Middle frontal gyrus (tissue), 1 donor: ENCODE data around the gene AP2A1.

Source experiments
- DNase-seq: peaks from one replicate; pipeline ENCODE4 v3.0.0-alpha.2; 2015; ENCODE audit warnings: low spot score; ENCODE audit errors: extremely low spot score

AP2A1 gene

DNA sequence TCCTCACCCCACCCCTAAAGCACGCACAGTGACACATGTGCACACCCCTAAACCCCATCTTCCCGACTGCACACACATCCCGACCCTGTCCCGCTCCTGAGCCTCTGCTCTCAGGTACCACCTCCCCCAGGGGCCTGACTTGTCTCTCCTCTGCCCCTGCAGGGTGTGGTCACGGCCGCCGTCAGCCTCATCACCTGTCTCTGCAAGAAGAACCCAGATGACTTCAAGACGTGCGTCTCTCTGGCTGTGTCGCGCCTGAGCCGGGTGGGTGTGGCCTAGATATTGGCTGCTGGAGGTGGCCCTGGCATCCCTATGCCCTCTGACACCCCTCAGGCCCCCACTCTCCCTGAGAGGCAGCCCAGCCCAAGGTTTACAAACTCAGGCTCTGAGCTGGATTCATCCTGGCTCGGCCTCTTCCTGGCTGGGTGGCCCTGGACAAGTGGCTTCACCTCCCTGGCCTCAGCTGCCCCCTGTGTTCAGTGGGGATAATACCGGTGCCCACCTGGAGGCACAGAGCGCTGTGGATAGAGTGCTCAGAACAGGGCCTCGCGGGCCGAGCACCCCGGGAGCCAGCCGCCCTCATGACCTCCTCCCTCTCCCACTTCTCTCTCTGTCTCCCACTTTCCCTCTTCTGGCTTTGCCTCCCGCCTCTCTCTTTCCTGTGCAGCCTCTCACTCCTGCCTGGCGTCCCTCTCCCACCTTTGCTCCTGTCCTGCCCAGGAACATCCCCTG, 26.2 kb downstream of the AP2A1 start:
- DNase-seq, result no peak

DNA sequence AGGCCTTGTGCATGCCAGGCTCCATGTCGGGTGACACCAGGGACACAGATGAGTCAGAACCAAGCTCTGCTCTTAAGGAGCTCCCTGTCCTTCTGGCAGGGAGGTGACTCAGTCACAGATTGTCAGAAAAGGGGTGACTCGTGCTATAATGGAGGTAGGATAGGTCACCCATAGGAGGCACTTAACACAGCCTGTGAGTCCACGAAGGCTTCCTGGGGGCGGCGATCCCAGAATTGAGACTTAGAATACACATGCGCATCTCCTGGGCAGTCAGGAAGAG, 26.7 kb downstream of the AP2A1 start:
- DNase-seq, result no peak

DNA sequence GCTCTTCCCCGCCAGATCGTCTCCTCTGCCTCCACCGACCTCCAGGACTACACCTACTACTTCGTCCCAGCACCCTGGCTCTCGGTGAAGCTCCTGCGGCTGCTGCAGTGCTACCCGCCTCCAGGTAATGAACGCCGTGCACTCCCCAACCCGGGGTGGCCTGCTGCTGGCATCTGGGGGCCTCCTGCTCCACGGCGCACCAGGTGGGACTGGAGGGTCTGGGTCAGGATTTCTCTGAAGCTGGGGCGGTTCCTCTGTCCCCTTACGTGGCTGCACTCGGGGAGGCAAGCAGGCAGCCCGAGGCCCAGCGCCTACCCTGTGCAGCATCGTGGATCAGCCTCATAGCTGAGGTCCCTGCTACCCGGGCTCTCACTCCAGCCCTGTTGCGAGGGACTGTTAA, 28.8 kb downstream of the AP2A1 start:
- no peak for DNase-seq

DNA sequence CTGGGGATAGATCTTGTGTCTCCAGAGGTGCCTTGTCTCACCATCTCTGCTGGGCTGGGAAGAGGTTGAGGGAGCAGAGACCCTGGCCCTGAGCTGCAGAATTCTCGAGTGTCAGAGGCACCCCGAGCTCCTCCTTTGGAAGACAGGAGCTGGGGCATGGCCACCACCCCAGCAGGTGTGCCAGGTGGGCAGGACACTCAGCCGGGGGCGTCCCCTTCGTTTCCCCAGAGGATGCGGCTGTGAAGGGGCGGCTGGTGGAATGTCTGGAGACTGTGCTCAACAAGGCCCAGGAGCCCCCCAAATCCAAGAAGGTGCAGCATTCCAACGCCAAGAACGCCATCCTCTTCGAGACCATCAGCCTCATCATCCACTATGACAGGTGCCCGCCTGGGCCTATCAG, 31.8 kb downstream of the AP2A1 start:
- DNase-seq, result no peak

DNA sequence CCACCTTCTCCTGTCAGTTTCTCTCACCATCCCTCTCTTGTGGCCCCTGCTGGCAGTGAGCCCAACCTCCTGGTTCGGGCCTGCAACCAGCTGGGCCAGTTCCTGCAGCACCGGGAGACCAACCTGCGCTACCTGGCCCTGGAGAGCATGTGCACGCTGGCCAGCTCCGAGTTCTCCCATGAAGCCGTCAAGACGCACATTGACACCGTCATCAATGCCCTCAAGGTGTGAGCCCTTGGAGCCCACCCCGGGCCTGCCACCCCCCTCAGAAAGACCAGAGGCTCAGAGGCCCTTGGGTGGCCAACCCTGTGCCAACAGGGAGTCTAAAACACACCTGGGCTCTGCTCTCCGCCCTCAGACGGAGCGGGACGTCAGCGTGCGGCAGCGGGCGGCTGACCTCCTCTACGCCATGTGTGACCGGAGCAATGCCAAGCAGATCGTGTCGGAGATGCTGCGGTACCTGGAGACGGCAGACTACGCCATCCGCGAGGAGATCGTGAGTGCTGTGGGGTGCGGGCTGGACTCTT, 32.5 kb downstream of the AP2A1 start:
- DNase-seq, result no peak

DNA sequence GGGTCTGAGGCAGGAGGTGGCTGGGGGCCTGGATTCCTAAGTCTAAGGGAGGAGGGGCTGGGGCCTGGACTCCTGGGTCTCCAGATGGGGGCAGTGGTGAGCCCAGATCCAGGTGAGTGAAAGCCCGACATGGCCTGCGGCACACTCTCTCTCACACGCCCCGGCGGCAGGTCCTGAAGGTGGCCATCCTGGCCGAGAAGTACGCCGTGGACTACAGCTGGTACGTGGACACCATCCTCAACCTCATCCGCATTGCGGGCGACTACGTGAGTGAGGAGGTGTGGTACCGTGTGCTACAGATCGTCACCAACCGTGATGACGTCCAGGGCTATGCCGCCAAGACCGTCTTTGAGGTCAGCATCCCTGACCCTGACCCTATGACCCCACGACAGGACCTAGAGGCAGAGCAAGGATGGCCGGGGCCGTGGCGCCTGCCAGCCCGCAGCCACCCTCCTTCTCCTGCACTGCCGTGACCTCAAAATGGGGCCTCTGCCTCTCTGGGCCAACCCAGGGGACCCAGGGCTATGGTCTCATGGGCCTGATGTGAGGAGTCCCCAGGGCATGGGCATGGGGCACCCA, 33.1 kb downstream of the AP2A1 start:
- DNase-seq, result no peak

DNA sequence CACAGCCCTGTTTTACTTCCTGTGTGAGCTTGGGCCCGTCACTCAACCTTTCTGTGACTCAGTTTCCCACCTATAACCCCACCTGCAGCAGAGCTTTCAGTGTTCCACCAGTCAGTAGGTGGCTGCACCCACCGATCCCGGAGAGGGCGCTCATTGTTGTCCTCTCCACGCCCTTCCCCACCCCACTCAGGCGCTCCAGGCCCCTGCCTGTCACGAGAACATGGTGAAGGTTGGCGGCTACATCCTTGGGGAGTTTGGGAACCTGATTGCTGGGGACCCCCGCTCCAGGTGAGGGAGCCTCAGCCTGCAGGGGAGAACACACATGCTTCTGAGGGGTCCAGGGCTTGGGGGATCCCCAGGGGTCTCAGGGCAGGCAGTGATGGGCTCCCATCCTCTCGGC, 34.0 kb downstream of the AP2A1 start:
- DNase-seq, result no peak

DNA sequence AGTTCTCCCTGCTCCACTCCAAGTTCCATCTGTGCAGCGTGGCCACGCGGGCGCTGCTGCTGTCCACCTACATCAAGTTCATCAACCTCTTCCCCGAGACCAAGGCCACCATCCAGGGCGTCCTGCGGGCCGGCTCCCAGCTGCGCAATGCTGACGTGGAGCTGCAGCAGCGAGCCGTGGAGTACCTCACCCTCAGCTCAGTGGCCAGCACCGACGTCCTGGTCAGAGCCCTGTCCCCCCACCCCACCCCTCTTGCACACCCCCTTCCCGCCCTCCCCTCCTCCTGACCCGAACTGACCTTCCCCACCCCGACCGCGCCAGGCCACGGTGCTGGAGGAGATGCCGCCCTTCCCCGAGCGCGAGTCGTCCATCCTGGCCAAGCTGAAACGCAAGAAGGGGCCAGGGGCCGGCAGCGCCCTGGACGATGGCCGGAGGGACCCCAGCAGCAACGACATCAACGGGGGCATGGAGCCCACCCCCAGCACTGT, 34.6 kb downstream of the AP2A1 start:
- no peak for DNase-seq

DNA sequence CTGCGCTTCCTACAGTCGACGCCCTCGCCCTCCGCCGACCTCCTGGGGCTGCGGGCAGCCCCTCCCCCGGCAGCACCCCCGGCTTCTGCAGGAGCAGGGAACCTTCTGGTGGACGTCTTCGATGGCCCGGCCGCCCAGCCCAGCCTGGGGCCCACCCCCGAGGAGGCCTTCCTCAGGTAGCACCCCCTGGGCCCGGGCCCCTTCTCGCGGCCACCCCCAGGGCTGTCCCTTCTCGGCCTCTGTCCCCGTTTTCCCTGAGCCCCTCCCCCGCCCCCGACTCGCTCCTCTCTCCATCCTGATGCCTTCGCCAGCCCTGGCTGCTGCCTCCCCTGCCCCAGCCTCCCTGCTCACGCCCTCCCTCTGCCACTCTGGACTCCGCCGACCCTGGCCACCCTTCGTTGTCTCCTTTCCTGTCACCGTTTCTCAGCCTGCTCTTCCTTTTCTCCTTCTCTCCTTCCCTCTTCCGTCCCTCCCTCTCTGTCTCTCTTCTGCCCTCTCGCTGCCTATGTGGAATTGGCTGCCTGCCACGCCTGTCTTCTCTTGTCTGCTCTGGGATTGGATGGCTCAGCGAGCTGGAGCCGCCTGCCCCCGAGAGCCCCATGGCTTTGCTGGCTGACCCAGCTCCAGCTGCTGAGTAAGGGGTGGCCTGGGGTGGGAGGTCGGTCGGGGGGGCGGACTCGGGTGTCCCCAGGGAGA, 35.3 kb downstream of the AP2A1 start:
- DNase-seq, result peak; percentile 90

DNA sequence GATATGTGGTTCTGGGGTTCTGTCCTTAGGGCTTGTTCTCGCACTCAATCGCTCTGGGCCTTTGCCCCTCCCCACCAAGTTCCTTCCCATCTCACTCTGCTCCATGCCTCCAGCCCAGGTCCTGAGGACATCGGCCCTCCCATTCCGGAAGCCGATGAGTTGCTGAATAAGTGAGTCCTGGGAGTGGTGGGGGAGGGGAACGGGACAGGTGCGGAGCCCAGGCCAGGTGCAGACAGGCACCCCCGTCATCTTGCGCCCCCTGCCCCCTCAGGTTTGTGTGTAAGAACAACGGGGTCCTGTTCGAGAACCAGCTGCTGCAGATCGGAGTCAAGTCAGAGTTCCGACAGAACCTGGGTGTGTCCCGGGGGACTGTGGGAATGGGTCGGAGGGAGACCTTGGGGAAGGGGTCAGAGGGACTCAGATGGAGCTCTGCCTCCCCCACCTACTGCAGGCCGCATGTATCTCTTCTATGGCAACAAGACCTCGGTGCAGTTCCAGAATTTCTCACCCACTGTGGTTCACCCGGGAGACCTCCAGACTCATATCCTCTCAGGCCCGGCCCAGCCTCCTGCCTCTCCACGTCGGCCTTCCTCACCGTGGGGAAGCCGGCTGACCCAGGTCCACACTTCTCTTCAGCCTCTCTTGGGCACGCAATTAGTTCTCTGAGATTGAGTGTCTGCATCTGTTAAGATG, 36.2 kb downstream of the AP2A1 start:
- DNase-seq, result no peak

DNA sequence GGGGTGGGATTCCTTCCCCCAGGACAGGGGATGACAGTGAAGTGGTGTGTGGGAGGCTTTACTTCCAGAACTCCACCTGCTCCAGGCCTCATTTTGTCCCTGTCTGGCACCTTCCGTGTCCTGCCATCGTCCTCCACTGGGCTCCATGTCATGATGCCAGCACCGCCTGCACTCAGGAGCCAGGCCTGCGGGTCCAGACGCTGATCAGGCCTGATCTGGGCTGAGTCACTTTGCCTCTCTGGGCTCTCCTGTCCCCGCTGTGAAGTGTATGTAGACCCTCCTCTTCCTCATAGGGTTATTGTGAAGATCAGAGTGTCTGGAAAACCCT, 36.7 kb downstream of the AP2A1 start:
- DNase-seq, result no peak

DNA sequence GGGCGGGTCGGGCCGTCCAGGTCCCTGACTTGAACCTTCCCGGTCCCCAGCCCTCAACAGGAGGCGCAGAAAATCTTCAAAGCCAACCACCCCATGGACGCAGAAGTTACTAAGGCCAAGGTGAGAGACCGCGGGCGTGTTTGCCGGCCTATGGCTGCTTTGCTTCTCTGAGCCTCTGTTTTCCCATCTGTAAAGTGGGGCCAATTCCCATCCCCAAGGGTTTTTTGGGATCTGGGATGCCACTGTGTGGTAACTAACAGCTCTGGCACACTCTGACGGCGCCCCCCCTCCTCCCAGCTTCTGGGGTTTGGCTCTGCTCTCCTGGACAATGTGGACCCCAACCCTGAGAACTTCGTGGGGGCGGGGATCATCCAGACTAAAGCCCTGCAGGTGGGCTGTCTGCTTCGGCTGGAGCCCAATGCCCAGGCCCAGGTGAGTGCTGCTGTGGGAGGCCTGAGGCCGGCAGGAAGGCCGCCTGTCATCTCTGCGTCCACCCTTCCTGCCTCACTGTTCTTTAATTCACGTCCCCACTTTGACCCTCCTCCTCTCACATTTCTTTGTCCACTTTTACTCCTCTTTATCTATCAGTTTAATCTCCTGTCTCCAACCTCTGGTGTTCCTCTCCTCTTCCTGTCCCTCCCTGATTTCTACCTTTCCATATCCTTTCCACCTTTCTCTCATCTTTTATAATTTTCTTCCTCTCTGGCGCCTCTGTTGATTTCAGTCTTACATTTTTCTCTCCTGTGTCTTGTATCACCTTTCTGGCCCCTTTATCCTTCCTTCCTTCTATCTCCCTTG, 39.2 kb downstream of the AP2A1 start:
- DNase-seq, result no peak

DNA sequence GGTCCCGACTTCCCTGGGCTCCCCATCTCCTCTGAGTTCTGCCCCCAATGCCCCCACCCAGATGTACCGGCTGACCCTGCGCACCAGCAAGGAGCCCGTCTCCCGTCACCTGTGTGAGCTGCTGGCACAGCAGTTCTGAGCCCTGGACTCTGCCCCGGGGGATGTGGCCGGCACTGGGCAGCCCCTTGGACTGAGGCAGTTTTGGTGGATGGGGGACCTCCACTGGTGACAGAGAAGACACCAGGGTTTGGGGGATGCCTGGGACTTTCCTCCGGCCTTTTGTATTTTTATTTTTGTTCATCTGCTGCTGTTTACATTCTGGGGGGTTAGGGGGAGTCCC, 39.8 kb downstream of the AP2A1 start:
- DNase-seq, result no peak

DNA sequence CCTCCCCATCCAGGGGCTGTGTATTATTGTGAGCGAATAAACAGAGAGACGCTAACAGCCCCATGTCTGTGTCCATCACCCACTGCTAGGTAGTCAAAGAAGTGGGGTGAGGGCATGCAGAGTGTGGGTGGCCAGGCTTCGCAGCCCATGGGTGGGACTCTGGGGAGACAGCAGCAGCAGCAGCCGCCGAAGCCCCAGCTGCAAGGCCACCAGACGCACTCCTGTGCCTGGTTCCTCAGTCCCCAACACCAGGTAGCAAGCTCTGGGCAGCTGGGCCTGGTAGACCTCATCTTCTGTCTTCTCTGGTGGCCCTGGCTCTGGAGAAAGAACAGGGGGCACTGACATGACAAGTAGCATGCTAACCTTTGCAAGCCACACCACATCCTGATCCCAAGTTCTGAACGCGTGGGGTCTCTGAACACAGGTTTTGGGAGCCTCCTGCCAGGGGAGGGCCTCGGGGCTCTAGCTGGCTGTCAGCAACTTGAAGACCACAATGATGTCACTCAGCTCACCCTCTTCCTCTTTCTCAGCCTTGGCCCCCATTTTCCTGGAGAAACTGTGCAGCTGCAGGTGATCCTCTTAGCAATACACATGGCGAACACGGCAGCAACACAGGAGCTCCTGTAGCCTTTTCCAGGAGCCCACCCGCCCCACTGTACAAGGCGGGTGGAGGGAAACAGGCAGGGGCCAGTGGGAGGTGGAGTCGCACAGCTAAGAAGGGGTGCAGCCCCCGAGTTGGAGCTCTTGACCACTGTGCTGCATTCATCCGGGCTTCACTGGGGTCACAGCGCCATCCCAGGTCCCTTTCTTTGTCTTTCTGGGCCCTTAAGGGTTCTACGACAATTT, 40.5 kb downstream of the AP2A1 start:
- DNase-seq, result no peak

DNA sequence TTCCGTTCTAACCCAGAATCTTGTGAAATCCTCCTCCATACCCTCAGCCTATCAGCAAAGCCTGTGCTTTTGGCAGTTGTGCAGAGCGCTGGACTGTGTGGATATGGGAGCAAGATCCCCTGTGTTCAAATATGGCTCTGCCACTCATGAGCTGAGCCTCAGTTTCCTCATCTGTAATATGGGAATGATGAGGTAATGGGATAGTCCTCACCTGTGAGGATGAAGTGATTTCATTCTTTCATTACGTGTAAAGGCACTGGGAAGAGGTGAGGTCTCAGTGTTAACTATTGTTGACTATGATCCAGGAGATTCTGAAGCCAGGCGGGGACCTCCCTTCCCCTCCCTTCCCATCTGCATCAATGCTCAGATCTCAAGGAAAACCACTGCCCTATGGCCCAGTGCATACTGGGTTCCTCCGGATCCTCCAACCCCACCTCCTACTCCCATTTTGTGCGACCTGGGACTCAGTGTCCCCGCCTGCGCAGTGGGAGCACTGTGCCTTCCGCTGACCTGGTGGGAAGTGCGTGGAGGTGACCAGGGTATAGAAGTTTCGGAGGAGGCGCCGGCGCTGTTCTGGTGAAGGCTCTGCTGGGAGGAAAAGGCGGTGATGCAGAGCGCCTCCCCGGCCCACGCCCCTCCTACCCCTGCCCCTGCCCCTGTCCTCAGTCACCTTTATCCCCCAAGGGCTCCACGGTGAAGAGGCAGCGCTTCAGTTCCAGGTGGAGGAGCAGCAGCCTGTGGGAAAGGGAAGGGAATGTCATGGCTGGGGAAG, 41.3 kb downstream of the AP2A1 start:
- no peak for DNase-seq

DNA sequence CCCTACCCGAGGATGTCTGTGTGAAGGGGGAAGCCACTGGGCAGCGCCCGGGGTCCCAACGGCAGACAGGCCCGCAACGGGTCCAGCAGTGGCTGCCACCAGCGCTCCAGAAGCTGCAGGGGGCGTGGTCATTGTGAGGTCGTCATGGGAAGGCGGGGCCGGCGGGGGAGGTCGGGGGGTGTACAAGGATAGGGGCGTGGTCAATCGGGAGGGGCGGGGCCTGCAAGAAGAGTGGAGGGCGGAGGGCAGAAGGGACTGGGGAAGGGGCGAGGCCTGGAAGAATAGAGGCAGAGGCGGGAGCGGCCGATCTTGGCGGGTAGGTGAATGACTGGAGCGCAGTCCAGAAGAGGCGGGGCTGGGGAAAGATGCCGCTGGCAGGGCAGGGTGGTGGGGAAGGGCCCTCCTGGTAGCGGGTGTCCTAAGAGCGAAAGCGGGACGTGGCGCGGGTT, 41.9 kb downstream of the AP2A1 start:
- peak; percentile 49 for DNase-seq

DNA sequence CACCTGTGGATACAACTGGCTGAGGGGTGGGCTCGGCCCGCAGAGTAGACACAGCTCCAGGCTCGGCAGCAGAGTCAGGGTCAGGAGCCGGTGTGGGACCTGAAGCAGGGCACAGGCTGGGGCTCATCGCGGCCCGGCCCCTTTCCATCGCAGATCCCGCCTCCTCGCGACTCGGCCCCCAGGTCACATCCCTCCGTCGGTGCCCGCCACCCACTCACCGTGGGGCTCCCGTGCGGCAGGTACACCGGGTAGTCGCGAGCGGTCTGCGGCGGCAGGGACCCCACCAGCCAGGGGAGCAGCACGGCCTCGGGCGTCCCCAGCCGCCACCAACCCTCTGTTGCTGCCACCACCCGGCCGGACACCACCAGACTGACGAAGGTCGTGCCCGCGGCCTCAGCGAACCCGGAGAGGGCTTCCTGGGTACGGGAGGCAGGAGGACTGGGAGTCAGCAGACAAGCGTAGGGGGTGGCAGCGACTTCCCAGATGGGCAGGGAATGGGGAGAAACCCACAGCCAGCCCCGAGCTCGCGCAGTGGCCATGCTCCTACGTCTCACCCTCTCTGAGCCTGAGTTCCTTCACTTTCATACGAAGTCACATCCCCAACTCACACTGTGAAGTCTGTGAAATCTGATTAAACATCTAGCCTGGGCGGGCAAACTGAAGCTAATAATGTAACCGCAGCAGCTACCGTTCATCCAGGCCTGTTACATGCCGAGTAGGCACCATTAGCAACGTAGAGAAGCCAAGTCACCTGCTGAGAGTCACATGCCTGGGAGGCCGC, 42.5 kb downstream of the AP2A1 start:
- DNase-seq, result no peak

DNA sequence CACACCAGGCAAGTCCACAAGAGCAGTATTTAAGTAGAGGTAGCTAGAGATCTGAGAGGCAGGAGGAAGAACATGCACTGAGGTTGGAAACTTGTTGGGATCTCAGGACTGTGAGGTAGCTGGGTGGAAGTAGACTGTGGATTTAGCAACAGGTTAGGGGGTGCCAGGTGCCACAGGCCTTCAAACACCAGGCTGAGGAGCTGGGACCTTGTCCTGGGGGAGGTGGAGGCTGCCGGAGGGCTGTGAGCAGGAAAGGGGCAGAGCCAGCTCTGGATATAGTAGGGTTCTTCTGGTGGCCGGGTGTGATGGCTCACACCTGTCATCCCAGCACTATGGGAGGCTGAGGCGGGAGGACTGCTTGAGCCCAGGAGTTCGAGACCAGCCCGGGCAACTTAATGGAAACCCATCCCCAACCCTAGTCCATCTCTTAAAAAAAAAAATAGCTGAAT, 43.2 kb downstream of the AP2A1 start:
- DNase-seq, result no peak

DNA sequence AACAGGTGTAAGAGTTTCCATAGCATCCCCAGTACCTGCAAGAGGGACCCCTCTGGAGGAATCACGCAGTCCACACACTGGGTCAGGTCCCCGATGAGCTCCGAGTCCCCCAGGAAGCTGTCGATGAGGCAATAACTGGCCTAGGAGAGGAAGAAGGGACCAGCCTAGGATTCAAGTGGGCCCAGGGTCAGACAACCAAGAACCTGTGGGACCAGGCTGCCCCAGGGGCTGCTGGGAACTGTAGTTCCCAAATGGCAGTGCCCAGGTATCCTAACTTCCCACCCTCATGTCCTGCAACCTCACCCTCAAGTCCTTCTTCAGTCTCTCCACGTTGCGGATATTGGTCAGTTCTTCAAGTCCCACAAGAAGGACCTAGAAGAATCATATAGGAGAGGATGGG, 44.5 kb downstream of the AP2A1 start:
- DNase-seq, result no peak
